Activated naive CD8-positive, alpha-beta T cell (primary cell): ENCODE data around the gene ADAP2.
"Not testable (repeated sequence)": the region's sequence is repeated elsewhere in the genome, so short reads cannot be mapped to it uniquely, and the experiment has no call there.

Source experiments
- H3K27ac Mint-ChIP-seq: one replicate; pipeline ENCODE4 v1.8.0; 2021; ENCODE audit warnings: mixed read lengths
- H3K27me3 Mint-ChIP-seq: one replicate; pipeline ENCODE4 v1.8.0; 2021; ENCODE audit warnings: mixed read lengths
- H3K36me3 Mint-ChIP-seq: one replicate; pipeline ENCODE4 v1.8.0; 2021; ENCODE audit warnings: mixed read lengths
- H3K4me1 Mint-ChIP-seq: one replicate; pipeline ENCODE4 v1.8.0; 2021; ENCODE audit warnings: low read depth, mixed read lengths
- H3K4me3 Mint-ChIP-seq: one replicate; pipeline ENCODE4 v1.8.0; 2021; ENCODE audit warnings: mild to moderate bottlenecking, mixed read lengths
- H3K9me3 Mint-ChIP-seq: one replicate; pipeline ENCODE4 v1.8.0; 2021; ENCODE audit warnings: low read depth, mixed read lengths

Gene ADAP2

GRCh38 chr17:30950669-30951399 lies 29.1 kb downstream of the ADAP2 start:
- Mint-ChIP-seq H3K9me3 (no peaks in the 10 kb centered on the region), H3K36me3 (no peaks in the 10 kb centered on the region), H3K4me1 (no peaks in the 10 kb centered on the region), H3K4me3 (no peak overlapping the region), H3K27ac (no peak overlapping the region), H3K27me3 (no peaks in the 10 kb centered on the region)

DNA sequence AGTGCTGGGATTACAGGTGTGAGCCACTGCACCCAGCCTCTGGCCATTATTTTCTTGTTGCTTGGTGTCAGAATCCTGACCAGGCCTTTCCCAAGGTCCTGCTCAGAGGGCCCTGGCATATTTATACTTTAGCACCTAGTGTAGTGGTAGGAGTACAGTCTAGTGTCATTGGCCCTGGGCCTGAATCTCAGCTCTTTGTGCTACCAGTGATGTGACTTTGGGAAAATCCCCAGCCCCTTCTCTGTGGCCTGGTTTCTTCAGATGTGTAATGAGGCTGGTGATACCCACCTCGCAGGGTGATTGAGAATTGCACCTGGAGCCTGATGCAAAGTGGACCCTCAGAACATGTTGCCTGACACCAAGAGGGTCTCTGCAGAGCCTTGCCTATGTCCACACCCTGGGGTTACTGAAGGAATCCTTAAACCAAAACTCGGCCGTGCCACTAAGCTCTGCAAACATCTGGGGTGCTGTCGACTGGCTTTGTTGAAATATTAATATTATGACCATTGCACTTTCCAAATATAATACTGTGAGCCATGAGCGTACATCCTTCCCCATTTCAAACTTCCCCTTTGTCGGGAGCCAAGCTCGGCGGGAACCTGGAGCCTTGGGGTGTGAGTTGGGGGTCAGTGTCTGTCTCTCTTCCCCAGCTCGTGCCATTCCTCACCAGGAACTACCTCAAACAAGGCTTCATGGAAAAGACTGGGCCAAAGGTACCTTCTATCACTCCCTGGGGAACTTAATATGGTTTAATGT lies 31.1 kb downstream of the ADAP2 start:
- H3K36me3 Mint-ChIP-seq, result no peaks in the 10 kb centered on the region
- no peaks in the 10 kb centered on the region for H3K27me3 Mint-ChIP-seq
- no peaks in the 10 kb centered on the region for H3K4me1 Mint-ChIP-seq
- H3K4me3 Mint-ChIP-seq, result no peak overlapping the region
- no peaks in the 10 kb centered on the region for H3K9me3 Mint-ChIP-seq
- H3K27ac Mint-ChIP-seq, result no peak overlapping the region

DNA sequence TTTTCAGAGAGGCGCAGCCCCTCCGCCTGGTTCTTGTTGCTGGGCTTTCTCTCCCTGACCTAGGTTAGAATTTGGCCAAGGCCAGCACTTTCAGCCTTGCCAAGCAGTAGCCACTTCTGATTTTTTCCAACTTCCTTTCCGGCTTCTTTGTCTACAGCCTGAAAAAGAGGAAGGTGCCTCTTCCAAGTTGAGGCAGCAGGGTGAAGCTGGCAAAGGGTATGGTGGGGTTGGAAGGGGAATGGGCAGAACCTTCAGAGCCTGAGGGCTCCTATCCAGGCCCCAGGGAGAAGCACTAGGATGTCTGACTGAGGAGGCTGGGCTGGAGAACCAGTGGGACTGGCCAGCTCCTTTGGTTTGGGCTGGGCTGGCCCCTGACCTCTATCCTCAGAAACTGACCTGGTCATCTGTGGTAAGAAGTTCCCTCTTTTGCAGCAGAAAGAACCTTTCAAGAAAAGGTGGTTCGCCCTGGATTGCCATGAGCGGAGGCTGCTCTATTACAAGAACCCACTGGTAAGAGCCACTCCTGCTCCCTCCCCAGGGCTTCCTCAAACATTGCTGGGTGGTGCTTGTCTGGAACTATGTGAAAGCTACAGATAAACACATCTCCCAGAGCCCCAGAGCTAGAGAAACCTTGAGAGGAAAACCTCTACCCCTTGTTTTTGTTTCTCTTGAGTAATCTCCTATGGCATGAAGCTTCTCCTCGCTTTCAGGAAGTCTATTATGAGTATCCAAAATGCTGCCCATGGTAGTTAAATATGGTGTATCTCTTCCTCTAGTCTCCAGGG lies 32.5 kb downstream of the ADAP2 start:
- Mint-ChIP-seq H3K9me3 (no peaks in the 10 kb centered on the region), H3K27ac (no peak overlapping the region), H3K36me3 (no peaks in the 10 kb centered on the region), H3K4me1 (no peaks in the 10 kb centered on the region), H3K4me3 (no peak overlapping the region), H3K27me3 (peaks cover 3% of the 10 kb centered on the region)

DNA sequence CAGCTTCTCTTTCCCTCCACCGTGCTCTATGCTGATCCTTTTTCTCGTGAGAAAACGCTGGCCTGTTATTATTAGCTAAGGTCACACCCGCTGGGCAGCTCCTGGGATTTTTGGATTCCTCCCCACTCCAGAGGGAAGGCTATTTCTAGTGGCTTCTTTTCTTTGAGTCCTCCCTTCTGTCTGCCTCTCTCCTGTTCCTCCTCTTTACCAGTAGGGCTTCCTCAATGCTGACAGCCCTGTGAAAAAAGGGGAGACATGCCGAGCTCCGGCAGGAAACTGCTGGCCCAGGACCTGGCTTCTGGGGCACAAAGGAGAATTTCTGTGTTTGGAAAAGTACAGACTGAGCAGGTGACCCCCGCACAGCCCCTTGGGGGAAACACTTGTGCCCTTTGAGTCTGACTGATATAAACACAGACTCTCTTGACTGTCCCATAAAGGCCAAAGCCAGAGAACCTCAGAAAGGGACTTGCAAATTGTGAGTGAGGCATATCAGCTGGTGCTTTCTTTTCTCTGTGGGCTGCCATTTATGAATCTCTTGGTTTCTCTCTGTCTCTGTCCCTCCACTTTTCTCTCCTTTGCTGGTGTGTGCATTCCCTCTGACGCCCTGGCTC lies 35.1 kb downstream of the ADAP2 start:
- Mint-ChIP-seq H3K27ac (no peak overlapping the region), H3K4me1 (no peaks in the 10 kb centered on the region), H3K9me3 (no peaks in the 10 kb centered on the region), H3K4me3 (no peak overlapping the region), H3K36me3 (no peaks in the 10 kb centered on the region), H3K27me3 (peaks cover 4% of the 10 kb centered on the region)

- no peaks in the 10 kb centered on the region for H3K9me3 Mint-ChIP-seq
- no peak overlapping the region for H3K4me3 Mint-ChIP-seq
- H3K27ac Mint-ChIP-seq, result no peak overlapping the region
- H3K4me1 Mint-ChIP-seq, result no peaks in the 10 kb centered on the region
- H3K36me3 Mint-ChIP-seq, result no peaks in the 10 kb centered on the region
- peaks cover 4% of the 10 kb centered on the region for H3K27me3 Mint-ChIP-seq
These were observed 36.0 kb downstream of the ADAP2 start for GRCh38 chr17:30957741-30958140.

DNA sequence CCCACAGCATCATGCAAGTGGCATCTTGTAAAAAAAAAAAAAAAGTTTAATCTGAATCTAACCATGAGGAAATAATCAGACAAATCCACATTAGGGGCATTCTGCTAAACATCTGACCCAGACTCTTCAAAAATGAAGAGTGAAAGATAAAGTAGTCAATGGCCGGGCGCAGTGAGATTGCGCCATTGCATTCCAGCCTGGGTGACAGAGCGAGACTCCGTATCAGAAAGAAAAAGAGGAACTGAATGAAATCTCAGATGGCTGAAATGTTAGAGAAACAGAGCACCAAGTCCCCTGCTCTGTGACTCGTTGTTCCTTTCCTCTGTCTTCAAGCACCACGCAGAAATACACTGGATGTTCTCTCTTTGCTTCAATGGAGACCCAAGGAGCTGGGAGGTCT lies 36.4 kb downstream of the ADAP2 start:
- H3K27ac Mint-ChIP-seq, result no peak overlapping the region
- H3K27me3 Mint-ChIP-seq, result peaks cover 4% of the 10 kb centered on the region
- no peaks in the 10 kb centered on the region for H3K4me1 Mint-ChIP-seq
- no peaks in the 10 kb centered on the region for H3K9me3 Mint-ChIP-seq
- no peak overlapping the region for H3K4me3 Mint-ChIP-seq
- no peaks in the 10 kb centered on the region for H3K36me3 Mint-ChIP-seq

DNA sequence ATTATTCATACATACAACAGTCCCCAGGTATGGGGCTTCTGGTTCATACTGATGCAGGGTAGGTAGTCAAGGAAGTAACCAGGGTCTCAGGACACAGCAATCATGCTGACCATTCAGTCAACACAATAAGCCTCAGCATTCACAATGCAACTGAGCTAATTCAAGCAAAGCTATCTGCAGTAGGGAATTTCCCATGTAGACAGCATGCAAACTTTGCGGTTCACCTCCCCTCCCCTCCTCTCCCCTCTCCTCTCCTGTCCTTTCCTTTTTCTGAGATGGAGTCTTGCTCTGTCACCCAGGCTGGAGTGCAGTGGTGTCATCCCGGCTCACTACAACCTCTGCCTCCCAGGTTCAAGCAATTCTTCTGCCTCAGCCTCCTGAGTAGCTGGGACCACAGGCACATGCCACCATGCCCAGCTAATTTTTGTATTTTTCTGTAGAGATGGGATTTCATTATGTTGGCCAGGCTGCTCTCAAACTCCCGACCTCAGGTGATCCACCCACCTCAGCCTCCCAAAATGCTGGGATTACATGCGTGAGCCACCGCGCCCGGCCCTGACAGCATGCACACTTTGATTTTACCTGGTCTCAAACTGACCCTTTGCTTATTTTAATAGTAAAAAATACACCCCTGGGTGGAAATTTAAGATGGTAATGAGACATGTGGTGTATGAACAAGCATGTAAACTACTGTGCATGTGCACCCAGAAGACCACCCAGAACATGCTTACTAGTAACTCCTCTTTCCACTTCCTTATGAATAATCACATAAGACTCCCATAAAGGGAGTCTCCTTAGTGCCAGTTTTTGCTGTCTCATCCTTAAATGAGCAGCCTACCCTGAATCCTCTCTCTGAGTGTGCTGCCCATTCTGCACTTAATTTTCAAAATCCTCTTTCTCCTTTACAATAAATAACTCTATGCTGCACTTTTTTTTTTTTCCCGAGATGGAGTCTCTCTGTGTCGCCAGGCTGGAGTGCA lies 39.8 kb downstream of the ADAP2 start:
- Mint-ChIP-seq H3K27me3 (peaks cover 4% of the 10 kb centered on the region), H3K4me3 (no peak overlapping the region), H3K4me1 (no peaks in the 10 kb centered on the region), H3K9me3 (no peaks in the 10 kb centered on the region), H3K27ac (no peak overlapping the region), H3K36me3 (no peaks in the 10 kb centered on the region)

- not testable (repeated sequence) for H3K4me3 Mint-ChIP-seq, H3K9me3 Mint-ChIP-seq, H3K27ac Mint-ChIP-seq, H3K4me1 Mint-ChIP-seq, H3K27me3 Mint-ChIP-seq, H3K36me3 Mint-ChIP-seq
These were observed 42.6 kb downstream of the ADAP2 start for GRCh38 chr17:30964312-30964711.

- H3K27ac Mint-ChIP-seq, result no peak overlapping the region
- no peak overlapping the region for H3K4me3 Mint-ChIP-seq
- peaks cover 1% of the 10 kb centered on the region for H3K4me1 Mint-ChIP-seq
- peaks cover 3% of the 10 kb centered on the region for H3K27me3 Mint-ChIP-seq
- H3K36me3 Mint-ChIP-seq, result no peaks in the 10 kb centered on the region
- H3K9me3 Mint-ChIP-seq, result no peaks in the 10 kb centered on the region
These were observed 43.1 kb downstream of the ADAP2 start for GRCh38 chr17:30964876-30965275.

- Mint-ChIP-seq H3K27me3 (peaks cover 5% of the 10 kb centered on the region), H3K4me1 (peaks cover 9% of the 10 kb centered on the region), H3K27ac (no peak overlapping the region), H3K36me3 (no peaks in the 10 kb centered on the region), H3K4me3 (no peak overlapping the region), H3K9me3 (no peaks in the 10 kb centered on the region)
These were observed 43.9 kb downstream of the ADAP2 start for GRCh38 chr17:30965686-30966085.

- not testable (repeated sequence) for H3K27me3 Mint-ChIP-seq, H3K9me3 Mint-ChIP-seq, H3K27ac Mint-ChIP-seq, H3K4me3 Mint-ChIP-seq, H3K36me3 Mint-ChIP-seq
- peaks cover 19% of the 10 kb centered on the region for H3K4me1 Mint-ChIP-seq
These were observed 46.2 kb downstream of the ADAP2 start for GRCh38 chr17:30967911-30968310.

GRCh38 chr17:30969989-30970830 lies 48.5 kb downstream of the ADAP2 start:
- H3K27me3 Mint-ChIP-seq, result peaks cover 8% of the 10 kb centered on the region
- H3K36me3 Mint-ChIP-seq, result peaks cover 1% of the 10 kb centered on the region
- peaks cover 20% of the 10 kb centered on the region for H3K4me1 Mint-ChIP-seq
- H3K4me3 Mint-ChIP-seq, result peak overlapping the region; percentile 93
- peak overlapping the region; percentile 78 for H3K27ac Mint-ChIP-seq
- H3K9me3 Mint-ChIP-seq, result no peaks in the 10 kb centered on the region

DNA sequence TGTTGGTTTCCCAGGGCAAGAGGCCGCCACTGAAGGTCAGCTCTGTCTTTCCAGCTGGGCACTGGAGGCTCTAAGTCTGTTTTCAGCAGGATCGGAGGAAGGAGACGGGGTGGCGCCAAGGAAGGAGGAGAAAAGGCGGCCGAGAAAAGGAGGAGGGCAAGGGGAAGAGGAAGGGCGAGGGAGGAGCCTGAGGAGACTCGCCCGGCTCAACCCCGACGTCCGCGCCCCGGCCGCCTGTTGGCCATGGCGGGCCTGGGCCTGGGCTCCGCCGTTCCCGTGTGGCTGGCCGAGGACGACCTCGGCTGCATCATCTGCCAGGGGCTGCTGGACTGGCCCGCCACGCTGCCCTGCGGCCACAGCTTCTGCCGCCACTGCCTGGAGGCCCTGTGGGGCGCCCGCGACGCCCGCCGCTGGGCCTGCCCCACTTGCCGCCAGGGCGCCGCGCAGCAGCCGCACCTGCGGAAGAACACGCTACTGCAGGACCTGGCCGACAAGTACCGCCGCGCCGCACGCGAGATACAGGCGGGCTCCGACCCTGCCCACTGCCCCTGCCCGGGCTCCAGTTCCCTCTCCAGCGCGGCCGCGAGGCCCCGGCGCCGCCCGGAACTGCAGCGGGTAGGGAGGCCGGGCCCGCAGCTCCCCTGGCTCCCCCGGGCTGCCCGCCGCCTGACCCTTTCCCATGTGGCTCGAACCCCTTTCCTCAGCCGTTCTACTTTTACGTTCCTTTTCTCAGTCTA lies 49.3 kb downstream of the ADAP2 start, which contains the start of gene RNF135:
RNF135 (plus strand) TSS at position 209 of the 737 bp plus-strand sequence; CDS start at position 244, 35 bp downstream.
- H3K27ac Mint-ChIP-seq, result peak within 1 kb of the TSS; percentile 89
- H3K4me1 Mint-ChIP-seq, result peaks cover 20% of the 10 kb centered on the region
- peak within 1 kb of the TSS; percentile 93 for H3K4me3 Mint-ChIP-seq
- H3K36me3 Mint-ChIP-seq, result peaks cover 3% of the 10 kb centered on the region
- peaks cover 8% of the 10 kb centered on the region for H3K27me3 Mint-ChIP-seq
- no peaks in the 10 kb centered on the region for H3K9me3 Mint-ChIP-seq
